ENCODE measurements around the gene DEFB108B. TPM values are rescaled to one million over a fixed set of nuclear protein-coding genes. Genes with fewer than 3 reads are reported as not detected.
A peak's percentile ranks its signal among the peaks of the same experiment; 100 is the strongest.
"Not testable (repeated sequence)": the region's sequence is repeated elsewhere in the genome, so short reads cannot be mapped to it uniquely, and the experiment has no call there.

The DEFB108B gene
- total and polyA plus RNA-seq, 3 experiments from 2014 or later, result not detected

- H3K36me3 ChIP-seq (ENCODE audit: insufficient read depth, low read length); H3K27me3 ChIP-seq (ENCODE audit: insufficient read depth, low read length, poor library complexity, severe bottlenecking); H3K9me3 ChIP-seq (ENCODE audit: low read length); H3K4me3 ChIP-seq (ENCODE audit: low read length); H3K9me3 Mint-ChIP-seq; H3K27me3 Mint-ChIP-seq; H3K4me1 ChIP-seq (ENCODE audit: insufficient read depth, low read length); POLR2A ChIA-PET; H3K27ac ChIP-seq (ENCODE audit: low read depth, low read length): not testable (repeated sequence)
- DNase-seq, result peak; percentile 33 to 72 (median 50)
- CTCF ChIA-PET, result interaction anchor here (1.2 kb wide), 1 partner anchor 21 kb away, joined by 3 read pairs; no protein-coding TSS in a partner anchor
- Mint-ChIP-seq H3K4me3 (peak overlapping the region in 1 of 7 donors; percentile 21), H3K36me3 (peaks cover 0 to 15% (median 2%) of the 10 kb centered on the region in 3 donors), H3K4me1 (peaks cover 9 to 14% (median 10%) of the 10 kb centered on the region in 3 donors), H3K27ac (peak overlapping the region in 4 of 8 donors; percentile 33 to 86 (median 46))
Observed at GRCh38 chr11:71792621-71793235, 40.3 kb upstream of the DEFB108B start.

DNA sequence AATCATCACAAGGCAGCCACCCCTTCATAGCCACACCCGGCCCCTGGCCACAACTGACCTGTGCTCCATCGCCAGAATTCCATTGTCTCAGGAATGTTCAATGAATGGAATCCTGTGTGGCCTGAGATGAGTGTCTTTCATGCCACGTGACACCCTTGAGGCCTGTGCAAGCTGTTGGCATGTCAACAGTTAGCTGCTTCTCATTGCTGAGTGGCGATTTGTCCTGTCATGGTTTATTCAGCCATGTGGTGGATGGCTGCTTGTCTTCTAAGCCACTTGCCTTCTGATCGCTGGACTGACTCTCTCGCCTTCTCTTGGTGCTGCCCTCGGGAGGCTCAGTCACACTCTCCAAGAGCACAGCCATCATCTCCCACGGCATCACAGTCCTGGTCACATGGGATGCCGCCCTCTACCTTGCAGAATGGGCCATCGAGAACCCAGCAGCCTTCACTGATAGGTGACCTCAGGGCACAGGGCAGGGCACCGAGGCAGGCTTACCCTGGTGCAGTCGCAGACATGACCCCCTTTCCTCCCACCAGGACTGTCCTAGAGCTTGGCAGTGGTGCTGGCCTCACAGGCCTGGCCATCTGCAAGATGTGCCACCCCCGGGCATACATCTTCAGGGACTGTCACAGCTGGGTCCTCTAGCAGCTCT, 38.5 kb upstream of the DEFB108B start:
- peaks cover 0 to 13% (median 2%) of the 10 kb centered on the region in 3 donors for H3K36me3 Mint-ChIP-seq
- H3K4me1 Mint-ChIP-seq; H3K9me3 ChIP-seq (ENCODE audit: low read length); H3K27me3 Mint-ChIP-seq; H3K27ac ChIP-seq (ENCODE audit: low read depth, low read length); H3K4me3 Mint-ChIP-seq; H3K27ac Mint-ChIP-seq; H3K27me3 ChIP-seq (ENCODE audit: insufficient read depth, low read length, poor library complexity, severe bottlenecking); H3K4me3 ChIP-seq (ENCODE audit: low read length); H3K9me3 Mint-ChIP-seq; H3K4me1 ChIP-seq (ENCODE audit: insufficient read depth, low read length); DNase-seq; H3K36me3 ChIP-seq (ENCODE audit: insufficient read depth, low read length); POLR2A ChIA-PET: not testable (repeated sequence)
- CTCF ChIA-PET, result interaction anchor here (2.3 kb wide), 1 partner anchor 19 kb away, joined by 5 read pairs; no protein-coding TSS in a partner anchor

DNA sequence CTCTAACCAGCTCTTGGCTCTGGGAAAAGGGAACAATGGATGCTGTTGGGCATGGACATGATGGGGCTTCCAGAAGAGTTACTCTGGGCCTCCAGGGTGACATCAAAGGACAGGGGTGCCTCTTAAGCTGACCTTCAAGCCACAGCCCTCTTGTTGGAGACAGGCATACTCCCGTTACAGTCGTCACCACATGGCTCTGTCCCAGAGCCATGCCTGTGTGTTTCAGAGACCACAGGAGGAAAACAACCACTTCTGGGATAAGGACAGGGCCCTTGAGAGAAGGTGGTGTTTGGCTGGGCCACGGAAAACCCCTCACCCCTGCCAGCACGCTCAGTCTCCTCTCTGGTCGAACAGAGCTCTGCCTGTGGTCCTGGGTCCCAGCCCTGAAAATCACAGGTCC, 37.8 kb upstream of the DEFB108B start:
- H3K4me1 ChIP-seq (ENCODE audit: insufficient read depth, low read length); H3K27me3 ChIP-seq (ENCODE audit: insufficient read depth, low read length, poor library complexity, severe bottlenecking); POLR2A ChIA-PET; H3K9me3 ChIP-seq (ENCODE audit: low read length); H3K9me3 Mint-ChIP-seq; H3K4me1 Mint-ChIP-seq; H3K27me3 Mint-ChIP-seq; H3K27ac Mint-ChIP-seq; H3K4me3 ChIP-seq (ENCODE audit: low read length); H3K36me3 ChIP-seq (ENCODE audit: insufficient read depth, low read length); H3K27ac ChIP-seq (ENCODE audit: low read depth, low read length); DNase-seq; H3K4me3 Mint-ChIP-seq: not testable (repeated sequence)
- peaks cover 0 to 13% (median 2%) of the 10 kb centered on the region in 3 donors for H3K36me3 Mint-ChIP-seq
- CTCF ChIA-PET, result interaction anchor here (2.3 kb wide), 1 partner anchor 19 kb away, joined by 5 read pairs; no protein-coding TSS in a partner anchor

- POLR2A ChIA-PET; H3K27ac ChIP-seq (ENCODE audit: low read depth, low read length); DNase-seq; H3K36me3 ChIP-seq (ENCODE audit: insufficient read depth, low read length); H3K4me3 ChIP-seq (ENCODE audit: low read length); H3K27ac Mint-ChIP-seq; H3K4me1 Mint-ChIP-seq; H3K4me3 Mint-ChIP-seq; H3K9me3 Mint-ChIP-seq; H3K27me3 Mint-ChIP-seq; H3K27me3 ChIP-seq (ENCODE audit: insufficient read depth, low read length, poor library complexity, severe bottlenecking); H3K4me1 ChIP-seq (ENCODE audit: insufficient read depth, low read length); H3K9me3 ChIP-seq (ENCODE audit: low read length): not testable (repeated sequence)
- CTCF ChIA-PET, result interaction anchor here (2.3 kb wide), 1 partner anchor 18 kb away, joined by 5 read pairs; no protein-coding TSS in a partner anchor
- H3K36me3 Mint-ChIP-seq, result peaks cover 0 to 13% (median 2%) of the 10 kb centered on the region in 3 donors
Observed at GRCh38 chr11:71796016-71796415, 37.0 kb upstream of the DEFB108B start.

DNA sequence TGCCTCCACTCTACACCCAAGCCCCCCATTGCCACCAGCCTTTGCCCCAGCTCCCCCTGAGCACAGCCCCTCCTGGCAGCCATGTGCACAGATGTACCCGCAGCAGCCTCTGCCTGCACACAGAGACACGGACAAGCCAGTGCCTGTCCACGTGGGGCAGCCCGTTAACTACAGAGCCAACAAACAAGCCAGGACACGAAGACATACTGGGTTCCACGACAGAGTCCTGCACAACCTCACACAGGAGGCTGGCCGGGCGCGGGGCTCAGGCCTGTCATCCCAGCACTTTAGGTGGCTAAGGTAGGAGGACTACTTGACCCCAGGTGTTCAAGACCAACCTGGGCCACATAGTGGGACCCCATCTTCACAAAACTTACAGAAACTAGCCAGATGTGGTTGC, 36.2 kb upstream of the DEFB108B start:
- H3K27me3 Mint-ChIP-seq; H3K4me1 Mint-ChIP-seq; POLR2A ChIA-PET; H3K27me3 ChIP-seq (ENCODE audit: insufficient read depth, low read length, poor library complexity, severe bottlenecking); H3K27ac Mint-ChIP-seq; DNase-seq; H3K4me1 ChIP-seq (ENCODE audit: insufficient read depth, low read length); H3K36me3 ChIP-seq (ENCODE audit: insufficient read depth, low read length); H3K4me3 Mint-ChIP-seq; H3K9me3 Mint-ChIP-seq; H3K27ac ChIP-seq (ENCODE audit: low read depth, low read length); H3K4me3 ChIP-seq (ENCODE audit: low read length); H3K9me3 ChIP-seq (ENCODE audit: low read length); CTCF ChIA-PET: not testable (repeated sequence)
- H3K36me3 Mint-ChIP-seq, result peaks cover 0 to 11% (median 2%) of the 10 kb centered on the region in 3 donors

DNA sequence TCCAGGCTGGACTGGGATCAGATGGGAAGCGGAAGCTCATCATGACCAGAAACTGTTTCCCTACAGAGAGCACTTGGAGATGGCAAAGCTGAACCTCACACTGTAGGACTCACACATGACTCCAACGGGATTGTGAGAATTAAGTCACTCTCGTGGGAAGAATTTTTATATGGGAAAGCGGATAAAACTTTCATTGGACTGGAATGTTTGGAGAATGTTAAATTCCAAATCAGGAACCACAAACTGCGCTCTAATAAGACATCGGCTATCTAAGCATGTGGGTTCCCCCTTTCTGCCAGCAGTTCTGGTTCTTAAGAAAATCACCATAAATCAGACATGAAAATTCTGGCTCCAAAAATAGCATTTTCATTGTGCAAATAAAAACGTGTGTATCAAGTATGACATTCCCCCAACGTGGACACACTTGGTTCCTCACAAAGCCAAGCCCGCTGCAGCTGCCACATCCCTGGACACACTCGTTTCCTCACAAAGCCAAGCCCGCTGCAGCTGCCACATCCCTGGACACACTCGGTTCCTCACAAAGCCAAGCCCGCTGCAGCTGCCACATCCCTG, 33.4 kb upstream of the DEFB108B start:
- CTCF ChIA-PET, result interaction anchor here (0.7 to 1.7 kb wide), 3 partner anchors 11 to 14 kb away, joined by 3 to 4 read pairs (median 4); no protein-coding TSS in a partner anchor
- H3K27me3 ChIP-seq (ENCODE audit: insufficient read depth, low read length, poor library complexity, severe bottlenecking); H3K27me3 Mint-ChIP-seq; H3K27ac ChIP-seq (ENCODE audit: low read depth, low read length); H3K4me1 ChIP-seq (ENCODE audit: insufficient read depth, low read length); H3K4me1 Mint-ChIP-seq; H3K36me3 ChIP-seq (ENCODE audit: insufficient read depth, low read length); H3K36me3 Mint-ChIP-seq; POLR2A ChIA-PET; DNase-seq; H3K4me3 Mint-ChIP-seq; H3K27ac Mint-ChIP-seq; H3K9me3 Mint-ChIP-seq; H3K4me3 ChIP-seq (ENCODE audit: low read length); H3K9me3 ChIP-seq (ENCODE audit: low read length): not testable (repeated sequence)

DNA sequence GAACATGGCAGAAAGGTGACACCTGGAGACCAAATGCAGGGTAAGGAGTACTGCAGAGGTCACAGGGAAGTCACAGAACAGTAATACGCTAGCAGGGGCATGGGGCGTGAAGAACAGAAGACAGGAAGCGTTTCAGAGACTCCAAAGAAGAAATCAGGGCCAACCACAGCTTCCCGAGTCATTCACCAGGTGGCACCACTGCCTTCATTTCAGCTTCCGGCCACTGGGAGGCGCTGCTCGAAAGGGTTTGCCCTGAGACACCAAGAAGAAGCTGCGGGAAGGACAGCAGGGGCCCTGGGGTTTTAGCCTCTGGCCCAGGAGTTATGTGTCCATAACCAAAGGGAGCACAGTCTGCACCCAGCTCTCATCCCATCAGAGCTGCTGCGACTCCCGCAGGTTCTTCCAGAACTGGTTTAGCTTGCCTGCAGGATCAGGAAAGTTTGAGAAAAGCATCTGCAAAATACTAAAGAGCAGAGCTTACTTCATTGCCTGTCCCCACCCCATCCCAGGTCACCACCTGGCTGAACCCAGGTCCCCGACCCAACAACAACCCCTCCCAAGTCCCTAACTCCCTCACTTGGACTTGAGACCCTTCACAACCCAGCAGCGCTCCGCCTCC, 32.6 kb upstream of the DEFB108B start:
- H3K27ac ChIP-seq (ENCODE audit: low read depth, low read length); H3K4me3 ChIP-seq (ENCODE audit: low read length); H3K4me1 ChIP-seq (ENCODE audit: insufficient read depth, low read length); H3K36me3 ChIP-seq (ENCODE audit: insufficient read depth, low read length); POLR2A ChIA-PET; H3K27me3 ChIP-seq (ENCODE audit: insufficient read depth, low read length, poor library complexity, severe bottlenecking); H3K36me3 Mint-ChIP-seq; H3K9me3 ChIP-seq (ENCODE audit: low read length); H3K9me3 Mint-ChIP-seq; H3K27me3 Mint-ChIP-seq; H3K4me3 Mint-ChIP-seq; H3K4me1 Mint-ChIP-seq: not testable (repeated sequence)
- peak; percentile 77 to 85 (median 79) for DNase-seq
- H3K27ac Mint-ChIP-seq, result peak overlapping the region in 4 of 8 donors; percentile 40 to 65 (median 55)
- CTCF ChIA-PET, result interaction anchor here (0.7 to 0.9 kb wide), 2 partner anchors 12 to 13 kb away, joined by 3 to 4 read pairs; no protein-coding TSS in a partner anchor

GRCh38 chr11:71801026-71801425, 32.0 kb upstream of the DEFB108B start:
- H3K36me3 ChIP-seq (ENCODE audit: insufficient read depth, low read length); CTCF ChIA-PET; H3K27ac ChIP-seq (ENCODE audit: low read depth, low read length); H3K9me3 ChIP-seq (ENCODE audit: low read length); H3K4me1 Mint-ChIP-seq; H3K27me3 ChIP-seq (ENCODE audit: insufficient read depth, low read length, poor library complexity, severe bottlenecking); H3K36me3 Mint-ChIP-seq; H3K4me1 ChIP-seq (ENCODE audit: insufficient read depth, low read length); H3K9me3 Mint-ChIP-seq; H3K27me3 Mint-ChIP-seq; H3K4me3 ChIP-seq (ENCODE audit: low read length); DNase-seq; H3K4me3 Mint-ChIP-seq: not testable (repeated sequence)
- peak overlapping the region in 2 of 8 donors; percentile 65 to 91 for H3K27ac Mint-ChIP-seq
- POLR2A ChIA-PET, result interaction anchor here (0.9 kb wide), 1 partner anchor 12 kb away, joined by 4 read pairs; no protein-coding TSS in a partner anchor
